A549 (cell line): ENCODE results near the gene ZNF335. TPM values are rescaled to one million over a fixed set of nuclear protein-coding genes. Genes with fewer than 3 reads are reported as not detected.
A peak's percentile ranks its signal among the peaks of the same experiment; 100 is the strongest.

Experiments used
- ATAC-seq, 2 experiments: fragments of 200-7000 bp in 1 of 2; fragments of >200 bp in 1 of 2; cut with Nextera tagmentation in 1 of 2; cut with Tn5 transposase in 1 of 2; 3 replicates each; pipeline versions ENCODE4 v1.8.0 to v1.9.1; 2018 to 2020; ENCODE audit warnings: mild to moderate bottlenecking in 1 of 2, moderate library complexity in 1 of 2
- CTCF ChIA-PET: fragments of 300-600 bp; sonication (Branson Sonifier 250); formaldehyde crosslinking; extraction: SDS; loops from one replicate; lab custom pipeline; 2021; ENCODE audit warnings: antibody characterized with exemption, inconsistent platforms; lab: Yijun Ruan, JAX
- POLR2A ChIA-PET: fragments of 350-600 bp; formaldehyde crosslinking; extraction: SDS; loops from one replicate; lab custom pipeline; 2021; ENCODE audit warnings: antibody characterized with exemption, inconsistent platforms; lab: Yijun Ruan, JAX
- DNase-seq, 2 experiments: peaks; one replicate each; pipeline versions ENCODE4 v3.0.0 to v3.0.0-alpha.2; 2011 to 2016; ENCODE audit warnings: low read depth in 1 of 2, low spot score in 1 of 2
- FAIRE-seq: peaks from 2 replicates; lab custom pipeline; 2011; peaks lifted over from hg19 to GRCh38; lab: Jason Lieb, UNC
- H3K27ac ChIP-seq, 2 experiments: fragments of >200 bp; sonication (Bioruptor Twin); formaldehyde crosslinking; 3 replicates each; pipeline ENCODE4 v1.5.1; 2016 to 2017
- H3K4me1 ChIP-seq: fragments of >200 bp; sonication (Bioruptor Twin); formaldehyde crosslinking; 3 replicates; pipeline ENCODE4 v1.6.1; 2016
- H3K4me2 ChIP-seq: fragments of >200 bp; sonication (Bioruptor Twin); formaldehyde crosslinking; 3 replicates; pipeline ENCODE4 v1.6.1; 2016
- H3K4me3 ChIP-seq: fragments of >200 bp; sonication (Bioruptor Twin); formaldehyde crosslinking; 3 replicates; pipeline ENCODE4 v1.5.1; 2016
- H3K9me3 ChIP-seq: fragments of >200 bp; sonication (Bioruptor Twin); formaldehyde crosslinking; 3 replicates; pipeline ENCODE4 v1.6.1; 2016
- CBX2 ChIP-seq: fragments of 200-600 bp; sonication (generic); IDR thresholded peaks from 2 replicates; pipeline ENCODE4 v1.6.1; 2016; ENCODE audit warnings: low read depth, mild to moderate bottlenecking, borderline replicate concordance
- CHD4 ChIP-seq: fragments of 200-600 bp; sonication (generic); IDR thresholded peaks from 2 replicates; pipeline ENCODE4 v1.6.1; 2016; ENCODE audit warnings: antibody characterized with exemption, mild to moderate bottlenecking, borderline replicate concordance
- EHMT2 ChIP-seq: fragments of 200-600 bp; sonication (generic); IDR thresholded peaks from 2 replicates; pipeline ENCODE4 v1.6.1; 2016; ENCODE audit warnings: antibody characterized with exemption, low read depth, mild to moderate bottlenecking, moderate library complexity
- FOSL2 ChIP-seq, 2 experiments: fragments of 450-650 bp in 1 of 2; fragments of >200 bp in 1 of 2; sonication (Bioruptor Twin) in 1 of 2; formaldehyde crosslinking; IDR thresholded peaks; 2 replicates each; pipeline versions ENCODE4 v1.5.0 to v1.6.1; 2016 to 2020; ENCODE audit warnings: mild to moderate bottlenecking in 1 of 2, moderate library complexity in 1 of 2
- GATA3 ChIP-seq: IDR thresholded peaks from 2 replicates; pipeline ENCODE4 v1.6.1; 2012; ENCODE audit warnings: borderline replicate concordance
- MAFK ChIP-seq: fragments of 450-650 bp; IDR thresholded peaks from 2 replicates; pipeline ENCODE4 v1.6.1; 2014; ENCODE audit not compliant: partially characterized antibody
- MYC ChIP-seq: IDR thresholded peaks from 2 replicates; pipeline ENCODE4 v1.6.1; 2012; ENCODE audit warnings: mild to moderate bottlenecking, inconsistent platforms, low read length, improper control_type of control experiment, borderline replicate concordance
- NPAS2 ChIP-seq: fragments of 250-450 bp; sonication (Bioruptor Pico); IDR thresholded peaks from 2 replicates; pipeline ENCODE4 v1.8.0; 2022; ENCODE audit warnings: mild to moderate bottlenecking, moderate library complexity, borderline replicate concordance
- NR3C1 ChIP-seq: fragments of >200 bp; sonication (Bioruptor Twin); formaldehyde crosslinking; IDR thresholded peaks from 3 replicates; pipeline ENCODE4 v1.6.1; 2017
- RAD21 ChIP-seq, 2 experiments: fragments of >200 bp in 1 of 2; sonication (Bioruptor Twin) in 1 of 2; formaldehyde crosslinking in 1 of 2; IDR thresholded peaks in 1 of 2; conservative IDR thresholded peaks in 1 of 2; 2 replicates in 1 of 2; 3 replicates in 1 of 2; pipeline ENCODE4 v1.6.1; 2012 to 2018; ENCODE audit warnings: inconsistent platforms in 1 of 2
- SMC3 ChIP-seq: fragments of >200 bp; sonication (Bioruptor Twin); formaldehyde crosslinking; IDR thresholded peaks from 3 replicates; pipeline ENCODE4 v1.6.1; 2018; ENCODE audit warnings: inconsistent platforms
- SREBF2 ChIP-seq: fragments of 450-650 bp; IDR thresholded peaks from 2 replicates; pipeline ENCODE4 v1.6.1; 2014; ENCODE audit warnings: mild to moderate bottlenecking, moderate library complexity
- TP53 ChIP-seq: fragments of 250-450 bp; sonication (Bioruptor Pico); IDR thresholded peaks from 2 replicates; pipeline ENCODE4 v1.5.0; 2021; ENCODE audit warnings: mild to moderate bottlenecking, moderate library complexity
- ZC3H11A ChIP-seq: fragments of 450-650 bp; IDR thresholded peaks from 2 replicates; pipeline ENCODE4 v1.6.1; 2014; ENCODE audit warnings: antibody characterized with exemption, mild to moderate bottlenecking
- WGBS: methylation state at CpG from one replicate; pipeline ENCODE4 v1.1.6; 2017; ENCODE audit errors: missing lambda C conversion rate; 5-methylcytosine and 5-hydroxymethylcytosine counted together
- polyA plus RNA-seq, 4 experiments: library from polyadenylated mRNA; depleted of rRNA in 3 of 4; stranded (reverse); fragments of >200 nt; fragmentation: RNase III in 1 of 4; extraction: RNeasy Plus Mini Kit Qiagen cat#74134 plus additional on column Dnase treatment in 1 of 4; gene quantifications; 2 replicates in 3 of 4; 3 replicates in 1 of 4; pipeline ENCODE4 v1.2.3, GENCODE V29; 2011 to 2017

The ZNF335 gene
- polyA plus RNA-seq, 2 of the 4 experiments (the other 2 are of a cell fraction): 7.3 to 9.3 TPM

DNA sequence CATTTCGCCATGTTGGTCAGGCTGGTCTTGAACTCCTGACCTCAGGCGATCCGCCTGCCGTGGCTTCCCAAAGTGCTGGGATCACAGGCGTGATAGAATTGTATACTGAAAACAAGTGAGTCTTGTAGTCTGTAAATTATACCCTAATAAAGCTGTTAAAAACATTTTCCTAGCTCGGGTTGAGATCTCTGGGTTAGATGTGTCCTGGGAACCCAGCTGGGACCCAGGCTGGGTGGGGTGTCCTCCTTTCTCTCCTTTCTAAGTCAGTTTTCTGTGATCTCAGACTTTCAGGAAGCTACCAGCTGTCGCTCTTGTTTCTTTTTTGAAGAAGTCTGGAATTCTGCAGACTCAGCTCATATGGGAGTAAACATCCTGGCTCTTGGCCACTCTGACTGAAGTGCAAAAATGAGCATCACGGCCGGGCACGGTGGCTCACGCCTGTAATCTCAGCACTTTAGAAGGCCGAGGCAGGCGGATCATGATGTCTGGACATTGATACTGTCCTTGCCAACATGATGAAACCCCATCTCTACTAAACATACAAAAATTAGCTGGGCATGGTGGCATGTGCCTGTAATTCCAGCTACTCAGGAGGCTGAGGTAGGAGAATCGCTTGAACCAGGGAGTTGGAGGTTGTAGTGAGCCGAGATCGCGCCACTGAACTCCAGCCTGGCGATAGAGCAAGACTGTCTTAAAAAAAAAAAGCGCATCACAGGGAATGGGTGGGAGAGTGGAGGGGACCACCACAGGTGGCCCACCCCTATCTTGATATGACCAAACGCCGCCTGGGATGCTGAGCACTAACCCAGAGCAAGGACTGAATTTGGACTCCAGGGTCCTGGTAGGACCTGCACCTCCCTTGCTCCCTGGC, 47.4 kb downstream of the ZNF335 start:
- Histone ChIP-seq H3K4me2 (no peak overlapping the region), H3K27ac (no peak overlapping the region), H3K4me3 (no peak overlapping the region), H3K9me3 (no peaks in the 10 kb centered on the region), H3K4me1 (no peaks in the 10 kb centered on the region)
- FAIRE-seq: no peak
- ChIA-PET CTCF (interaction anchor here (1.3 to 2.6 kb wide), 6 partner anchors 9 to 39 kb away, joined by 3 to 10 read pairs (median 6); no protein-coding TSS in a partner anchor), POLR2A (interaction anchor here (5.0 kb wide), 1 partner anchor 9 kb away, joined by 30 read pairs; the partner anchor contains the start of gene PCIF1)
- no peak for DNase-seq
- ATAC-seq: no peak
- peak; percentile 80 for TF ChIP-seq MAFK
- TF ChIP-seq RAD21 (conservative IDR thresholded peaks at IDR 0.05 in 1 of 2, IDR thresholded peaks at IDR 0.05 in 1 of 2): no peak
- no peak for TF ChIP-seq NR3C1
- no peak for TF ChIP-seq SREBF2
- no peak for TF ChIP-seq CBX2
- 74% methylated on average over 21 of the region's 21 CpGs for WGBS

DNA sequence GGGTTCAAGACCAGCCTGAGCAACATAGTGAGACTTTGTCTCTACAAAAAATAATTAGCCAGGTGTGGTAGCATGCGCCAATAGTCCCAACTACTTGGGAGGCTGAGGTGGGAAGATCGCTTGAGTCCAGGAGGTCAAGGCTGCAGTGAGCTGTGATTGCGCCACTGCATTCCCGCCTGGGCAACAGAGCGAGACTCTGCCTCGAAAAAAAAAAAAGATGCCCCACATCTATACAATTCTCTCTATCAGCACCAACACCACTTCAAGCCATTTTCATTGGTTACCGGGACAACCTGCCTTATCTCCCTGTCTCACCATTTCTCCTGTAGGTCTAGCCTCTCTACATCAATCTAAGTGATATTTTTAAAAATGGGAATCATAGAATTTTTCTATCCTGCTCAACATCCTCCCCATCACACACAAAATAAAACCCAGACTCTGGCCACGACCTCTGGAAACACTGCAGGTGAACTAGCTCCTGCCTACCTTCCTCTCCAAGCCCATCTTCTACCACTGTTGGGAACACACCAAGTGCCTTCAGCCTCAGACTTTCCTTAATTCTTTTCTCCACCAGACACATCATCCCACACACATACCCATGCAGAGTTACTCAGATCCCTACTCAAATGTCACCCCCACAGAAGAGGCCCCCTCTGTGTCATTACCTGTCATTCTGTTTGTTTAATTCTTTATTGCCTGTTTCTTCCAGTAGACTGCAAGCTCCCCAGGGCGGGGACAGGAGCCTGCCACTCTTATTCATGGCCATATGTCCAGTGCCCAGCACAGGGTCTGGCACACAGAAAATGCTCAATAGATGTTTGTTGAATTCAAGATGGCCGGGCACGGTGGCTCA, 50.4 kb downstream of the ZNF335 start:
- ChIA-PET POLR2A (interaction anchor here (5.0 kb wide), 1 partner anchor 12 kb away, joined by 30 read pairs; the partner anchor contains the start of gene PCIF1), CTCF (interaction anchor here (1.5 to 1.7 kb wide), 2 partner anchors 23 to 41 kb away, joined by 5 read pairs; no protein-coding TSS in a partner anchor)
- FAIRE-seq: no peak
- Histone ChIP-seq H3K27ac (no peak overlapping the region), H3K4me3 (no peak overlapping the region), H3K4me2 (no peak overlapping the region), H3K9me3 (no peaks in the 10 kb centered on the region), H3K4me1 (no peaks in the 10 kb centered on the region)
- no peak for TF ChIP-seq ZC3H11A
- TF ChIP-seq EHMT2: no peak
- TF ChIP-seq RAD21 (conservative IDR thresholded peaks at IDR 0.05 in 1 of 2, IDR thresholded peaks at IDR 0.05 in 1 of 2): no peak
- 62% methylated on average over 11 of the region's 11 CpGs for WGBS
- no peak for ATAC-seq
- no peak for DNase-seq

DNA sequence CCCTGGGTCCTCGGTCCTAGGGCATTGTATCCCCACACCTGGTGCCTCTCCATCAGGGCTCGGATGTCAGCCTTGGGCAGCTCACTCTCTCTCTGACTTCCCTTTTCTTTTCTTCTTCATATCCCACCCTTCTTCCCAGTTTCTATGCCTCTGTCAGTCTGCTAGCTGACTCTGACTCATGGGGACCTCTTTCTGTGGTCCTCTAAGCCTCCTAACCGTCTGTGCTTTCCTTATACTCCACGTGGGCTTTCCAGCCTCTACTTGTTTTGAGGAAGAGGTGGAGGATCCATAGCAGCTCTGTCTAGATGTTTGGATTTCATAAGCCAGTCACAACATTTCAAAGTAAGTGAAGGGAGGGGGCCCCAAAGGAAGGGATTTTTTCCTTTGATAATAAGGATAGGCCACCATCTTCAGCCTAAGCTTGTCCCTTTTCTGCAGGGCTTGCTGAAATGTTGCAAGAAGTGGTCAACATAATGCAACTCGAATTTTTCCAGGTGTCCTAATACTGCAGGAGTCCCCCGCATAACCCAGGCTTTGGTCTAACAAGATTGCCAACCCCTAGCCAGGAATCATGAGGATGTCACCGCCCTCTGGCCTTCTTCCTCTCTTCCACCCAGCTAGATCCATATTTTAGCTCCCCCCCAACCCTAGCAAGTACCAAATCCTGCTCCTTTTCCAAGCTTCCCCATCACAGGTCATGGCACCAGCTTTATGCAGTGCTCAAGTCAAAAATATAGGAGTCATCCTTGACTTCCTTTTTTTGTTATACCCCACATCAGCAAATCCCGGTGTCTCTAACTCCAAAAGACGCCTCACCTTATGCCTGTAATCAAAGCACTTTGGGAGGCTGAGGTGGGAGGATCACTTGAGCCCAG, 51.3 kb downstream of the ZNF335 start:
- Histone ChIP-seq H3K4me1 (no peaks in the 10 kb centered on the region), H3K4me3 (no peak overlapping the region), H3K27ac (no peak overlapping the region), H3K9me3 (no peaks in the 10 kb centered on the region), H3K4me2 (no peak overlapping the region)
- CTCF ChIA-PET: interaction anchor here (0.7 to 2.0 kb wide), 3 partner anchors 15 to 131 kb away, joined by 4 to 5 read pairs (median 5); no protein-coding TSS in a partner anchor
- FAIRE-seq (no peak), DNase-seq (no peak), ATAC-seq (peak; percentile 16 to 23; a peak in 2 of 6 replicates)
- TF ChIP-seq MYC (no peak), GATA3 (no peak), SMC3 (no peak), TP53 (no peak), FOSL2 (IDR thresholded peaks at IDR 0.05) (no peak), FOSL2 (CRISPR knock-in tag; IDR thresholded peaks at IDR 0.05) (no peak), CHD4 (no peak), NPAS2 (CRISPR knock-in tag) (no peak)
- POLR2A ChIA-PET: interaction anchor here (1.2 to 2.2 kb wide), 2 partner anchors 13 to 14 kb away, joined by 5 to 9 read pairs; no protein-coding TSS in a partner anchor
- WGBS: 66% methylated on average over 9 of the region's 9 CpGs
